Peyer's patch (tissue), 4 donors: ENCODE results near the gene PTPN4. TPM values are rescaled to one million over a fixed set of nuclear protein-coding genes. Genes with fewer than 3 reads are reported as not detected.
"Not testable (repeated sequence)": the region's sequence is repeated elsewhere in the genome, so short reads cannot be mapped to it uniquely, and the experiment has no call there.

Source experiments
- DNase-seq, 3 donors: peaks; one replicate each; pipeline ENCODE4 v3.0.0-alpha.2; 2017 to 2019
- H3K27ac ChIP-seq, 4 donors: fragments of 200-600 bp; sonication (generic); one replicate each; pipeline ENCODE4 v1.5.1; 2016 to 2019
- H3K27me3 ChIP-seq, 2 donors: fragments of 200-600 bp; sonication (generic); one replicate each; pipeline ENCODE4 v1.5.1; 2019
- H3K36me3 ChIP-seq, 3 donors: fragments of 200-600 bp; sonication (generic); one replicate each; pipeline ENCODE4 v1.5.1; 2016 to 2019
- H3K4me1 ChIP-seq, 4 donors: fragments of 200-600 bp; sonication (generic); one replicate each; pipeline ENCODE4 v1.5.1; 2016 to 2019
- H3K4me3 ChIP-seq, 4 donors: fragments of 200-600 bp; sonication (generic); 1 replicate in 3 of 4; 2 replicates in 1 of 4; pipeline ENCODE4 v1.5.1; 2016 to 2019; ENCODE audit warnings: mild to moderate bottlenecking in 1 of 4
- H3K9me3 ChIP-seq, 4 donors: fragments of 200-600 bp; sonication (generic); one replicate each; pipeline ENCODE4 v1.5.1; 2016 to 2019; ENCODE audit warnings: mild to moderate bottlenecking in 1 of 4
- CTCF ChIP-seq, 6 experiments: fragments of 450-650 bp in 4 of 6; fragments of 200-600 bp in 2 of 6; sonication (generic) in 1 of 6; IDR thresholded peaks; one replicate each; pipeline ENCODE4 v1.5.1; 2017 to 2019; ENCODE audit warnings: antibody characterized with exemption in 6 of 6, mild to moderate bottlenecking in 3 of 6, moderate library complexity in 1 of 6
- POLR2A ChIP-seq, 2 donors: fragments of 450-650 bp; IDR thresholded peaks; one replicate each; pipeline ENCODE4 v1.5.1; 2017; ENCODE audit warnings: antibody characterized with exemption in 2 of 2, mild to moderate bottlenecking in 2 of 2, moderate library complexity in 2 of 2
- total RNA-seq, 4 donors: library from RNA; depleted of rRNA; stranded (reverse); fragments of >200 nt; gene quantifications; one replicate each; pipeline ENCODE4 v1.1.0, GENCODE V29; 2016

Gene PTPN4
- total RNA-seq, 4 donors from 2014 or later = 33.1 to 86.6 (median 43.5) TPM

GRCh38 chr2:119795309-119796303, 35.9 kb downstream of the PTPN4 start:
- Histone ChIP-seq H3K4me3 (no peak overlapping the region), H3K27ac (no peak overlapping the region), H3K36me3 (no peaks in the 10 kb centered on the region), H3K4me1 (no peaks in the 10 kb centered on the region), H3K9me3 (peaks cover 0 to 9% (median 0%) of the 10 kb centered on the region in 4 donors), H3K27me3 (no peaks in the 10 kb centered on the region)
- no peak for TF ChIP-seq CTCF (IDR thresholded peaks at IDR 0.05)
- TF ChIP-seq POLR2A (IDR thresholded peaks at IDR 0.05) = no peak
- DNase-seq = no peak

DNA sequence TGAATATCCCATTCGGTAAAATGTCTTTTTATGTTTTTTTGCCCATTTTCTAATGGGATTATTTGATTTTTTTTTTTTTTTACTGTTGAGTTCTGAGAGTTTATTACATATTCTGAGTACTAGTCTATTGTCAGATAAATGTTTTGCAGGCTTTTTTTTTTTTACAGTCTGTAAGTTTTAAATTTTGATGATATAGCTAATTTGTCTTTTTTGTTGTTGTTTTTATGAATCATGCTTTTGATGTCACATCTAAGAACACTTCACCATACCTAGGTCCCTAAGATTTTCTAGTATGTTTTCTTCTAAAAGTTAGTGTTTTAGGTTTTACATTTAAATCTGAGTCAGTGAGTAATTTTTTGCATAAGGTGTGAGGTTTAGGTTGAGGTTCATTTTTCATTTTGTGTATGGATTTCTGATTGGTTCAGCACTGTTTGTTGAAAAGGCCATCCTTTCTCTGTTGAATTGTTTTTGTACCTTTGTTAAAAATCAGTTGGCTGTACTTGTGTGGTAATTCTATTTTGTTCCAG, 40.7 kb downstream of the PTPN4 start:
- TF ChIP-seq POLR2A (IDR thresholded peaks at IDR 0.05) = no peak
- TF ChIP-seq CTCF (IDR thresholded peaks at IDR 0.05) = no peak
- no peak overlapping the region for H3K27ac ChIP-seq
- H3K36me3 ChIP-seq = no peaks in the 10 kb centered on the region

DNA sequence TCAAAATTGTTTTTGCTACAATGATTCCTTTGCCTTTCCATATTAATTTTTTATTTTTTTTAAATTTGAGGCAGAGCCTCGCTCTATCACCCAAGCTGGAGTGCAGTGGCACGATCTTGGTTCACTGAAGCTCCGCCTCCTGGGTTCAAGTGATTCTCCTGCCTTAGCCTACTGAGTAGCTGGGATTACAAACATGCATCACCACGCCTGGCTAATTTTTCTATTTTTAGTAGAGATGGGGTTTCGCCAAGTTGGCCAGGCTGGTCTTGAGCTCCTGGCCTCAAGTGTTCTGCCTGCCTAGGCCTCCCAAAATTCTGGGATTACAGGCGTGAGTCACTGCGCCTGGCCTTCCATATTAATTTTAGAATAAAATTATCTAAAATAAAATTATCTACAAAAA, 41.3 kb downstream of the PTPN4 start:
- no peak overlapping the region for H3K27ac ChIP-seq
- no peaks in the 10 kb centered on the region for H3K9me3 ChIP-seq
- no peak for TF ChIP-seq CTCF (IDR thresholded peaks at IDR 0.05)
- no peak for TF ChIP-seq POLR2A (IDR thresholded peaks at IDR 0.05)
- H3K4me1 ChIP-seq = no peaks in the 10 kb centered on the region
- no peaks in the 10 kb centered on the region for H3K36me3 ChIP-seq
- DNase-seq = no peak
- no peak overlapping the region for H3K4me3 ChIP-seq
- H3K27me3 ChIP-seq = no peaks in the 10 kb centered on the region

More for the DNA sequence above, 40.7 kb downstream of the PTPN4 start:
- no peaks in the 10 kb centered on the region for H3K27me3 ChIP-seq
- no peaks in the 10 kb centered on the region for H3K4me1 ChIP-seq
- H3K4me3 ChIP-seq = no peak overlapping the region
- no peaks in the 10 kb centered on the region for H3K9me3 ChIP-seq
- no peak for DNase-seq

DNA sequence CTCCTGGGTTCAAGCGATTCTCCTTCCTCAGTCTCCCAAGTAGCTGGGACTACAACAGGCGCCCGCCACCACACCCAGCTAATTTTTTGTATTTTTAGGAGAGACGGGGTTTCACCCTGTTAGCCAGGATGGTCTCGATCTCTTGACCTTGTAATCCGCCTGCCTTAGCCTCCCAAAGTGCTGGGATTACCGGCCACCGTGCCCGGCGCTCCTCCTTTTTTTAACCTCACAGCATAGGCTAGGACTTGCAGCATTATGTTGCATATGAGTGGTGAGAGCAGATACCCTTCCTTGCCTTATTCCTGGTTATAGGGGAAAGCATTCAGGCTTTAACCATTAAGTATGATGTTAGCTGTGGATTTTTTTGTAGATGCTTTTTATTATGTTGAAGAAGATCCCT, 42.3 kb downstream of the PTPN4 start:
- H3K27me3 ChIP-seq, H3K27ac ChIP-seq, H3K9me3 ChIP-seq, H3K4me1 ChIP-seq, DNase-seq, H3K4me3 ChIP-seq, H3K36me3 ChIP-seq: not testable (repeated sequence)

DNA sequence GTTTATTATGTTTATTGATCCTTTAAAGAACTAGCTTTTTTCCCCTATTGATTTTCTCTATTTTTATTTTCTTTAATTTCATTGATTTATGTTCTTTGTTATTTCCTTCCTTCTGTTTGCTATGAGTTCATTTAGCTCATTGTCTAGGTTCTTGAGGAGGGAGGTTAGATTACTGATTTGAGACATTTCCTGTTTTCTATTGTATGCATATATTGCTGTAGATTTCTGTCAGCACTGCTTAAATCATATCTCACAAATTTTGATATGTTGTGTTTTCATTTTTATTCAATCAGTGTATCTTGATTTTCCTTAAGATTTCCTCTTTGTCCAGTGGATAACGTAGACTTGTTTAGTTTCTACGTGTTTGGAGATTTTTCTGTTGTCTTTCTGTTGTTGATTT, 43.4 kb downstream of the PTPN4 start:
- no peaks in the 10 kb centered on the region for H3K9me3 ChIP-seq
- H3K4me1 ChIP-seq = no peaks in the 10 kb centered on the region
- H3K27ac ChIP-seq = no peak overlapping the region
- no peak for DNase-seq
- no peaks in the 10 kb centered on the region for H3K27me3 ChIP-seq
- no peak for TF ChIP-seq CTCF (IDR thresholded peaks at IDR 0.05)
- TF ChIP-seq POLR2A (IDR thresholded peaks at IDR 0.05) = no peak
- no peak overlapping the region for H3K4me3 ChIP-seq
- H3K36me3 ChIP-seq = no peaks in the 10 kb centered on the region

GRCh38 chr2:119804409-119804808, 44.7 kb downstream of the PTPN4 start:
- not testable (repeated sequence) for H3K4me3 ChIP-seq, H3K27ac ChIP-seq, DNase-seq, H3K27me3 ChIP-seq, H3K36me3 ChIP-seq, H3K9me3 ChIP-seq, H3K4me1 ChIP-seq
